BE2C (cell line): ENCODE measurements around the gene PMFBP1.

Experiments
- DNase-seq: peaks from one replicate; pipeline ENCODE4 v3.0.0-alpha.2; 2020
- H3K27me3 ChIP-seq: fragments of 250-450 bp; sonication (Bioruptor Pico); 2 replicates; pipeline ENCODE4 v1.5.1; 2020; ENCODE audit warnings: mild to moderate bottlenecking
- H3K36me3 ChIP-seq: fragments of 250-450 bp; sonication (Bioruptor Pico); 2 replicates; pipeline ENCODE4 v1.5.1; 2020; ENCODE audit warnings: mild to moderate bottlenecking
- H3K4me1 ChIP-seq: fragments of 250-450 bp; sonication (Bioruptor Pico); 2 replicates; pipeline ENCODE4 v1.5.1; 2020
- H3K4me3 ChIP-seq: 2 replicates; pipeline ENCODE4 v1.5.1; 2011; ENCODE audit warnings: low read depth, low read length
- H3K9me3 ChIP-seq: fragments of 250-450 bp; sonication (Bioruptor Pico); 2 replicates; pipeline ENCODE4 v1.5.1; 2020
- TF ChIP-seq, protein P1 (sequence below): IDR thresholded peaks from 2 replicates; pipeline ENCODE4 v1.5.1; 2012; ENCODE audit warnings: mild to moderate bottlenecking, low read depth, low read length

Gene PMFBP1

DNA sequence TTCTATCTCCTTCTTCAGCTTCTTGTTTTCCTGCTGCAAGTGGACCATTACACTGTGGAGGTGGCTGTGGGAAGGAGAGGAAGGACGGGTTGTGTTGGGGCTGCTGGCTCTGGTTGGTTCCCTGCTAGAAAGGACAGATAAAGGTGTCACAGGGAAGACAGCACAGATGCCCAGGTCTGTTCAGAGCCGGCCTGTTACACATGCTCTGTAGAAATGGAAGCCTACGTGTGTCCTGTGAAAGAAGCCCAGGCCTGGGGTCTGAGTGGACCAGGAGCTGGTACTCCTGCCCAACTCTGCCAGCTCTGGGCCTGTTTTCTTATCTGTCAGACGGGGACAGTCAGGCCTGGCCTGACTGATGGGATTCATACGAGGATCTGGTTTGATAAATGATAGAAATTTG lies 51.9 kb downstream of the PMFBP1 start:
- TF ChIP-seq, protein P1, sequence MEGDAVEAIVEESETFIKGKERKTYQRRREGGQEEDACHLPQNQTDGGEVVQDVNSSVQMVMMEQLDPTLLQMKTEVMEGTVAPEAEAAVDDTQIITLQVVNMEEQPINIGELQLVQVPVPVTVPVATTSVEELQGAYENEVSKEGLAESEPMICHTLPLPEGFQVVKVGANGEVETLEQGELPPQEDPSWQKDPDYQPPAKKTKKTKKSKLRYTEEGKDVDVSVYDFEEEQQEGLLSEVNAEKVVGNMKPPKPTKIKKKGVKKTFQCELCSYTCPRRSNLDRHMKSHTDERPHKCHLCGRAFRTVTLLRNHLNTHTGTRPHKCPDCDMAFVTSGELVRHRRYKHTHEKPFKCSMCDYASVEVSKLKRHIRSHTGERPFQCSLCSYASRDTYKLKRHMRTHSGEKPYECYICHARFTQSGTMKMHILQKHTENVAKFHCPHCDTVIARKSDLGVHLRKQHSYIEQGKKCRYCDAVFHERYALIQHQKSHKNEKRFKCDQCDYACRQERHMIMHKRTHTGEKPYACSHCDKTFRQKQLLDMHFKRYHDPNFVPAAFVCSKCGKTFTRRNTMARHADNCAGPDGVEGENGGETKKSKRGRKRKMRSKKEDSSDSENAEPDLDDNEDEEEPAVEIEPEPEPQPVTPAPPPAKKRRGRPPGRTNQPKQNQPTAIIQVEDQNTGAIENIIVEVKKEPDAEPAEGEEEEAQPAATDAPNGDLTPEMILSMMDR = no peak
- no peak overlapping the region for H3K4me3 ChIP-seq
- DNase-seq = peak; percentile 56
- no peaks in the 10 kb centered on the region for H3K27me3 ChIP-seq
- H3K9me3 ChIP-seq = no peaks in the 10 kb centered on the region
- H3K4me1 ChIP-seq = peaks cover 14% of the 10 kb centered on the region
- H3K36me3 ChIP-seq = no peaks in the 10 kb centered on the region

DNA sequence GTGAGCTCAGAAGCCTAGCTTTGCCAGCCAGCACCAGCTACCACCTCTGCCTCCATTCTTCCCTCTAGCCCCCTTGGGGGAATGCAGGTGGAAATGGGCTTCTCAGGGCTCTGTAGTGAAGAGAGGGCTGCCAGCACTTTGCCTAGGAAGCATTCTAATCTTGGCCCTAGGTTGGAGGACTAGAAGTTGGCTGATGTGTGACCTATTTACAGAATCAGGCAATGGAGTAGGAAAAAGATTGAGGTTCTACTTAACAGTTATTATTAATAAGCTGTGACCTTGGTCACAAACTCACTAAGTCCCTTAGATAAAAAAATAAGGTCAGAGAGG lies 58.4 kb downstream of the PMFBP1 start:
- peaks cover 44% of the 10 kb centered on the region for H3K36me3 ChIP-seq
- TF ChIP-seq, protein P1 = no peak
- H3K9me3 ChIP-seq = no peaks in the 10 kb centered on the region
- H3K4me3 ChIP-seq = no peak overlapping the region
- no peaks in the 10 kb centered on the region for H3K27me3 ChIP-seq
- peaks cover 9% of the 10 kb centered on the region for H3K4me1 ChIP-seq
- no peak for DNase-seq

DNA sequence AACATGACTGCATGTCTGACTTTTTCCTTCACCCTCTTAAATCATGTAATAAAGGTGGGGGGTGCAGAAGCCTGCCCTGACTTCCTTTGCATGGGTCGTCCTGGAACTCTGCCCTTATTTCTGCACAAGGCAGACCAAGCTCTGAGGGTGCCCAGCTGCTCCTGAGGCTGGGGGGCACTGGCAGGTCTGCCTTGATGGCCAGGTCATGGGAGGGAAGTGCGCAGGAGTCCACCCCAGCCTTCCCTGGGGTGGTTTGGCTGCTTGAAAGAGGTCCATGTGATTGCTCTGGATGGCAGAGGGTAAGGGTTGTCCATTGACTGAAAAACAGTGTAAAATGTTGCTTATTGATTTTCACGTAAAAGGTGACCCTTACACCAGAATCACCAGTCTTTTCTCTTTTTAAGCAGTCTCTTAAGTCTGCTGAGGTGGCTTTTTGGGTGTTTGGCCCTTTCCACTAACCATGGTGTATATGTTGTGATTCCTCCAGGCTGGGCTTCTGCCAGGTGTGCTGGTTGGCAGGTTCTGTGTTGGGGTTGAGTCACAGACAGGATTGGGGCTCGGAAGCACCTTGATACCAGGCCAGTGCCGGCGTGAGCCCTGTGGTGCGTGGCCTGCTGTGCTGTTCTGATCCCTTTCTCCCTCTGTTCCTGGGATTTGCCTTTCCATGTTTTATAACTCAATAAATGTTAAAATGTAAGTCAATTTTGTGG lies 58.9 kb downstream of the PMFBP1 start:
- peaks cover 4% of the 10 kb centered on the region for H3K4me1 ChIP-seq
- no peak overlapping the region for H3K4me3 ChIP-seq
- TF ChIP-seq, protein P1 = no peak
- H3K9me3 ChIP-seq = no peaks in the 10 kb centered on the region
- no peak for DNase-seq
- H3K27me3 ChIP-seq = no peaks in the 10 kb centered on the region
- peaks cover 50% of the 10 kb centered on the region for H3K36me3 ChIP-seq

DNA sequence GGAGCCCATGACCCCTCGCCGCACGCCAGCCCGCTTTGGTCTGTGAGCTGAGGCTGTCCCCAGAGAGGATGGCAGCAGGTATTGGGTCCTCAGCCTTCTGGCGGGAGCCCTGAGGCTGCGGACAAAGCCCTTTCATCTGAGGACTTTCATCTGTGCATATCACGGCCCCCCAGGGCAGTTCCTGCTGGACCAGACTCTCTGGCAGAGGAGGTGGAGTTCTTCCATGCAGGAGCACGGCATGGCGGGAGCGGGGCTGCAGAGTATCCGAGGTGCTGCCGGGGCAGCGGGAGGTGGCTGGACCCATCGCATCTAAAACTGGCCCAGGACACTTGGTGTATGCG lies 59.5 kb downstream of the PMFBP1 start:
- no peak overlapping the region for H3K4me3 ChIP-seq
- peaks cover 2% of the 10 kb centered on the region for H3K4me1 ChIP-seq
- H3K9me3 ChIP-seq = no peaks in the 10 kb centered on the region
- peaks cover 56% of the 10 kb centered on the region for H3K36me3 ChIP-seq
- DNase-seq = no peak
- no peaks in the 10 kb centered on the region for H3K27me3 ChIP-seq
- TF ChIP-seq, protein P1 = no peak

DNA sequence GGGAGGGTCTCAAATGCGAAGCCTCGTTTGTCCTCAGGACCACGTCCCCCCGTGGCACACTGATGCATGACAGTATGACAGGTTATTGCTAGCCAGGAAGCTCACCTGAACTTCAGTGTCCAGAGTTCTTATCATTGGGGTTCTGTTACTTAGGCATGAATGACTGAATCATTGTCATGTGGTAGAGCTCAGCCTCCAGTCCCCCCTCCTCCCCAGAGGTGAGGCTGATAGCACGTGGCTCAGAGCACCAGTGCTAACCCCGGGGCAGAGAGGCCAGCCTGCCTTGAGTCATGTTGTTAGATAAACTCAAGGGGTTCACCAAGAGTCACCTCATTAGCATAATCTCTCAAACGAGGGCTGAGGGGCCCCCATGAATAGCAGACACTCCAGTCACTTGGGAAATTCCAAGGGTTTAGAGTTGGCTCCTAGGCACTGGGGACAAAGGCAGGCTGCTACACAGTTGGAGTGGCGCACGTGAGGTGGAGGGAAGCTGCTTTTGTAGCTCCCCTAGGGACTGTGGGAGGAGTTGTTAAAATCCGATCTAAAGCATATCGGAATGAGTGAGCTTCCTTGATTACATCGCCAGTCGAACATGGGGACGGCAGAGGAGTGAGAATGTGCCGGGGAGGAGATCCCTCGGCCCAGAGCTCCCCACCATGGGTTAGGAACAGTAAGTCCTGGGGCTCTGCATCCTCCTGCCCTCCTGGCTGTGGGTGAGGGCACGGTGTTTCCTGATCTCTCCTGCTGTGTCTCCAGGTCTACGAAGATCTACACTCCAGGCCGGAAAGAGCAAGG lies 60.1 kb downstream of the PMFBP1 start:
- no peak overlapping the region for H3K4me3 ChIP-seq
- H3K36me3 ChIP-seq = peaks cover 62% of the 10 kb centered on the region
- DNase-seq = no peak
- H3K27me3 ChIP-seq = no peaks in the 10 kb centered on the region
- TF ChIP-seq, protein P1 = no peak
- H3K4me1 ChIP-seq = no peaks in the 10 kb centered on the region
- no peaks in the 10 kb centered on the region for H3K9me3 ChIP-seq
